Endodermal cell (in vitro differentiated cells): ENCODE data around the gene PEDS1. TPM values are rescaled to one million over a fixed set of nuclear protein-coding genes. Genes with fewer than 3 reads are reported as not detected.

Source experiments
- DNase-seq: peaks from one replicate; pipeline ENCODE4 v3.0.0-alpha.2; 2017
- H3K27ac ChIP-seq: 2 replicates; pipeline ENCODE4 v1.5.1; 2013; ENCODE audit warnings: mild to moderate bottlenecking, low read depth, low read length, moderate library complexity
- H3K27me3 ChIP-seq: 2 replicates; pipeline ENCODE4 v1.6.1; 2013; ENCODE audit warnings: mild to moderate bottlenecking, low read length, moderate library complexity; ENCODE audit not compliant: insufficient read depth, control insufficient read depth, poor library complexity, severe bottlenecking
- H3K36me3 ChIP-seq: 2 replicates; pipeline ENCODE4 v1.7.0; 2013; ENCODE audit warnings: mild to moderate bottlenecking, low read length, moderate library complexity; ENCODE audit not compliant: control insufficient read depth, insufficient read depth
- H3K4me1 ChIP-seq: one replicate; pipeline ENCODE4 v1.7.0; 2013; ENCODE audit warnings: low read length; ENCODE audit not compliant: control insufficient read depth, insufficient read depth
- H3K4me3 ChIP-seq: 2 replicates; pipeline ENCODE4 v1.5.1; 2013; ENCODE audit warnings: mild to moderate bottlenecking, low read length, moderate library complexity
- H3K9ac ChIP-seq: 2 replicates; pipeline ENCODE4 v1.6.1; 2013; ENCODE audit warnings: mild to moderate bottlenecking, low read length, moderate library complexity; ENCODE audit not compliant: poor library complexity, severe bottlenecking; ENCODE audit errors: extremely low read depth
- H3K9me3 ChIP-seq: 2 replicates; pipeline ENCODE4 v1.6.1; 2013; ENCODE audit warnings: mild to moderate bottlenecking, low read length, moderate library complexity; ENCODE audit not compliant: control insufficient read depth
- H3K27ac Mint-ChIP-seq: 2 replicates; pipeline ENCODE4 v1.8.0; 2020; ENCODE audit warnings: mixed read lengths
- H3K27me3 Mint-ChIP-seq: 2 replicates; pipeline ENCODE4 v1.8.0; 2021; ENCODE audit warnings: mild to moderate bottlenecking, mixed read lengths; ENCODE audit not compliant: insufficient read depth
- H3K36me3 Mint-ChIP-seq: 2 replicates; pipeline ENCODE4 v1.8.0; 2020; ENCODE audit warnings: low read depth, mixed read lengths
- H3K4me1 Mint-ChIP-seq: 2 replicates; pipeline ENCODE4 v1.8.0; 2020; ENCODE audit warnings: mixed read lengths
- H3K4me3 Mint-ChIP-seq: 2 replicates; pipeline ENCODE4 v1.8.0; 2020; ENCODE audit warnings: mild to moderate bottlenecking, moderate library complexity, mixed read lengths
- H3K9me3 Mint-ChIP-seq: 2 replicates; pipeline ENCODE4 v1.8.0; 2020; ENCODE audit warnings: mild to moderate bottlenecking, mixed read lengths
- WGBS, 2 experiments: methylation state at CpG; one replicate each; pipeline versions ENCODE4 v1.1.5 to v1.1.7; 2013; ENCODE audit warnings: missing lambda C conversion rate in 2 of 2, mixed read lengths in 1 of 2; ENCODE audit not compliant: insufficient coverage in 1 of 2, insufficient read length in 1 of 2; 5-methylcytosine and 5-hydroxymethylcytosine counted together
- total RNA-seq, 2 donors: library from RNA; stranded (reverse); fragmentation: NEBNext Ultra II Directional in 1 of 2; extraction: Animal tissue kit (Norgen Biotek cat#: 25700) in 1 of 2; gene quantifications; 2 replicates in 1 of 2; 3 replicates in 1 of 2; pipeline ENCODE4 v1.2.1, GENCODE V29; 2021
- TF ChIP-seq, protein P1 (sequence below): fragments of 200-600 bp; sonication (generic); conservative IDR thresholded peaks from 2 replicates; pipeline ENCODE4 v1.5.0; 2021; ENCODE audit warnings: antibody characterized with exemption, mild to moderate bottlenecking

Gene PEDS1
- total RNA-seq, 2 donors from 2014 or later, result 28.0 to 30.9 TPM

DNA sequence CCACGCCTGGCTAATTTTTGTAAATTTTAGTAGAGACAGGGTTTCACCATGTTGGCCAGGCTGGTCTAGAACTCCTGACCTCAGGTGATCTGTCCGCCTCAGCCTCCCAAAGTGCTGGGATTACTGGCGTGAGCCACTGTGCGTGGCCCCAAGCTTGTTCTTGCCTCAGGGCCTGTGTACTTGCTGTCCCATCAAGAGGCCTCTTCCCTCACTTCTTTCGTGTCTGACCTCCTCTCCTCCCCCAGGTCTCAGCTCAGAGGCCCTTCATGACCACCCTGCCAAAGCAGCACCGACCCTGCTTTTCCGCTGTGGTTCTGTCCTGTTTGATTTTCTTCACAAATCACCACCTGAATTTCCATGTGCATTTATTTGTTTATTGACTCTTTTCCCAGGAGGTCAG is 30.1 kb downstream of the PEDS1 start:
- TF ChIP-seq, protein P1, sequence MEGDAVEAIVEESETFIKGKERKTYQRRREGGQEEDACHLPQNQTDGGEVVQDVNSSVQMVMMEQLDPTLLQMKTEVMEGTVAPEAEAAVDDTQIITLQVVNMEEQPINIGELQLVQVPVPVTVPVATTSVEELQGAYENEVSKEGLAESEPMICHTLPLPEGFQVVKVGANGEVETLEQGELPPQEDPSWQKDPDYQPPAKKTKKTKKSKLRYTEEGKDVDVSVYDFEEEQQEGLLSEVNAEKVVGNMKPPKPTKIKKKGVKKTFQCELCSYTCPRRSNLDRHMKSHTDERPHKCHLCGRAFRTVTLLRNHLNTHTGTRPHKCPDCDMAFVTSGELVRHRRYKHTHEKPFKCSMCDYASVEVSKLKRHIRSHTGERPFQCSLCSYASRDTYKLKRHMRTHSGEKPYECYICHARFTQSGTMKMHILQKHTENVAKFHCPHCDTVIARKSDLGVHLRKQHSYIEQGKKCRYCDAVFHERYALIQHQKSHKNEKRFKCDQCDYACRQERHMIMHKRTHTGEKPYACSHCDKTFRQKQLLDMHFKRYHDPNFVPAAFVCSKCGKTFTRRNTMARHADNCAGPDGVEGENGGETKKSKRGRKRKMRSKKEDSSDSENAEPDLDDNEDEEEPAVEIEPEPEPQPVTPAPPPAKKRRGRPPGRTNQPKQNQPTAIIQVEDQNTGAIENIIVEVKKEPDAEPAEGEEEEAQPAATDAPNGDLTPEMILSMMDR, result no peak
- peaks cover 59% of the 10 kb centered on the region for H3K36me3 Mint-ChIP-seq
- no peaks in the 10 kb centered on the region for H3K27me3 Mint-ChIP-seq
- Histone ChIP-seq H3K36me3 (peaks cover 43% of the 10 kb centered on the region), H3K9me3 (no peaks in the 10 kb centered on the region), H3K9ac (no peak overlapping the region), H3K4me3 (no peak overlapping the region), H3K27ac (no peak overlapping the region), H3K4me1 (no peaks in the 10 kb centered on the region), H3K27me3 (no peaks in the 10 kb centered on the region)
- DNase-seq, result no peak
- 80 to 92% methylated on average over 5 to 7 of the region's 7 CpGs for WGBS, 2 experiments
- no peak overlapping the region for H3K27ac Mint-ChIP-seq
- no peaks in the 10 kb centered on the region for H3K4me1 Mint-ChIP-seq
- H3K4me3 Mint-ChIP-seq, result no peak overlapping the region
- peaks cover 5% of the 10 kb centered on the region for H3K9me3 Mint-ChIP-seq

DNA sequence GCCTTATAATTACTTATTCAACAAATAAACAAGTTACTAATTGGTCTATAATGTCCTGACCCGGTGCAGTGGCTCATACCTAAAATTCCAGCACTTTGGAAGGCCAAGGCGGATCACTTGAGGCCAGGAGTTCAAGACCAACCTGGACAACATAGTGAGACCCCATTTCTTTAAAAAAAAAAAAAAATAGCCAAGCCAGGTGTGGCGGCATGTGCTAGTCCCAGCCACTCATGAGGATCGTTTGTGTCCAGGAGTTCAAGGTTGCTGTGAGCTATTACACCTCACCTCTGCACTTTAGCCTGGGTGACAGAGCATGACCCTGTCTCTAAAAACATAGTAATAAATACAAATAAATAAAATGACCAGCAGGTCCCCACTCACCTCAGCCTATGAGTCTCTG is 30.8 kb downstream of the PEDS1 start:
- H3K27ac ChIP-seq, result no peak overlapping the region

DNA sequence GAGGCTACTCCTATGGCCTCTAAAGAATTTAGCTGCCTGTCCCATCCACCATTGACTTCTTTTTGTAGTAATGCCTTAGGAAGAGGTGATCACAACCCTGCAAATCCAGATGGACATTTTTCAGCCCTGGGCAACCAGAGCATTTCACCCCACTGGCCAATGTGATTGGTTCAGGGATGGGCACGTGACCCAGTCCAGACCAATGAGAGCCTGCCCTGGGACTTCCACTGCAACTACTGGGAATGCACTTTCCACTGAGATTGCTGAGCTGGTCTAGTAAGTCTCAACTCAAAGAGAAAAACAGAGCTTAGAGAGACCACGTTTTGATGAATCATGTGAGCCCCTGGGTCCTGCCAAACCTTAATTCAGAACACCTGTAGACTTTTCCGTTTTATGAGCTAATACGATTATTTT is 31.7 kb downstream of the PEDS1 start:
- peaks cover 30% of the 10 kb centered on the region for H3K36me3 ChIP-seq
- Mint-ChIP-seq H3K36me3 (peaks cover 47% of the 10 kb centered on the region), H3K9me3 (peaks cover 5% of the 10 kb centered on the region), H3K27ac (no peak overlapping the region), H3K27me3 (no peaks in the 10 kb centered on the region), H3K4me1 (no peaks in the 10 kb centered on the region), H3K4me3 (no peak overlapping the region)
- H3K27me3 ChIP-seq, result no peaks in the 10 kb centered on the region
- H3K27ac ChIP-seq, result no peak overlapping the region
- no peaks in the 10 kb centered on the region for H3K9me3 ChIP-seq
- TF ChIP-seq, protein P1, result no peak
- 89 to 96% methylated on average over 4 of the region's 4 CpGs for WGBS, 2 experiments
- DNase-seq, result peak; percentile 79
- H3K4me1 ChIP-seq, result no peaks in the 10 kb centered on the region
- no peak overlapping the region for H3K4me3 ChIP-seq
- H3K9ac ChIP-seq, result no peak overlapping the region

More for the DNA sequence above, 30.8 kb downstream of the PEDS1 start:
- Histone ChIP-seq H3K9ac (no peak overlapping the region), H3K36me3 (peaks cover 37% of the 10 kb centered on the region), H3K27me3 (no peaks in the 10 kb centered on the region), H3K4me3 (no peak overlapping the region), H3K9me3 (no peaks in the 10 kb centered on the region), H3K4me1 (no peaks in the 10 kb centered on the region)
- peaks cover 5% of the 10 kb centered on the region for H3K9me3 Mint-ChIP-seq
- TF ChIP-seq, protein P1, result no peak
- H3K36me3 Mint-ChIP-seq, result peaks cover 54% of the 10 kb centered on the region
- no peaks in the 10 kb centered on the region for H3K4me1 Mint-ChIP-seq
- H3K4me3 Mint-ChIP-seq, result no peak overlapping the region
- DNase-seq, result no peak
- no peak overlapping the region for H3K27ac Mint-ChIP-seq
- H3K27me3 Mint-ChIP-seq, result no peaks in the 10 kb centered on the region
- WGBS, 2 experiments, result 94 to 100% methylated on average over 3 to 4 of the region's 4 CpGs
